Neural progenitor cell (in vitro differentiated cells): ENCODE data around the gene CRACR2A.

Source experiments
- EZH2 ChIP-seq: fragments of 200-600 bp; sonication (generic); IDR thresholded peaks from 2 replicates; pipeline ENCODE4 v1.6.1; 2017; ENCODE audit warnings: antibody characterized with exemption, mild to moderate bottlenecking, moderate library complexity
- EZH2phosphoT487 ChIP-seq: fragments of 200-600 bp; sonication (generic); IDR thresholded peaks from 2 replicates; pipeline ENCODE4 v1.6.1; 2017; ENCODE audit warnings: antibody characterized with exemption
- TF ChIP-seq, protein P1 (sequence below): fragments of 200-600 bp; sonication (generic); IDR thresholded peaks from 2 replicates; pipeline ENCODE4 v1.5.1; 2017; ENCODE audit warnings: antibody characterized with exemption, mild to moderate bottlenecking

DNA sequence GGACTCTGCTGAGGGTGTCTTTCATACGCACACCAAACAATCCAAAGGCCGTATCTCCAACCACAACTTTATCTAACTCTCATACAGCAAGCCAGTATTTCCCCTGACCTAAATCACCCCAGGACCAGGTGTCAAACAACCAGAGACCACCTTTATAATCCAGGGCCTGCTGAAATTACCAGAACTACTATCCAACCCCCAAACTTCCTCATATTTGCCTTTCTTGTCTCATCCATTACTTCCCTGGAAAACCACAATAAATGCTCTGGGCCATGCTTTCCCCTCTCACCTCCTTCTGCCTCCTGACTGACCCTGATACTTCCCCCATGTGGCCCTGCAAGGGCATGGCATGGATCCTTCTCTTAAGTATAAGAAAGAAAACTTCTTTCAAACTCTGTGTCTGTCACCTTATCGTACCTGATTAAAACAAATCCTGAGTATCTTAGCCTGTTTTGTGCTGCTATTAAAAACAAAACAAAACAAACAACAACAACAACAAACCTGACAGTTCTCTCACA is 44.7 kb upstream of the CRACR2A start:
- TF ChIP-seq, protein P1, sequence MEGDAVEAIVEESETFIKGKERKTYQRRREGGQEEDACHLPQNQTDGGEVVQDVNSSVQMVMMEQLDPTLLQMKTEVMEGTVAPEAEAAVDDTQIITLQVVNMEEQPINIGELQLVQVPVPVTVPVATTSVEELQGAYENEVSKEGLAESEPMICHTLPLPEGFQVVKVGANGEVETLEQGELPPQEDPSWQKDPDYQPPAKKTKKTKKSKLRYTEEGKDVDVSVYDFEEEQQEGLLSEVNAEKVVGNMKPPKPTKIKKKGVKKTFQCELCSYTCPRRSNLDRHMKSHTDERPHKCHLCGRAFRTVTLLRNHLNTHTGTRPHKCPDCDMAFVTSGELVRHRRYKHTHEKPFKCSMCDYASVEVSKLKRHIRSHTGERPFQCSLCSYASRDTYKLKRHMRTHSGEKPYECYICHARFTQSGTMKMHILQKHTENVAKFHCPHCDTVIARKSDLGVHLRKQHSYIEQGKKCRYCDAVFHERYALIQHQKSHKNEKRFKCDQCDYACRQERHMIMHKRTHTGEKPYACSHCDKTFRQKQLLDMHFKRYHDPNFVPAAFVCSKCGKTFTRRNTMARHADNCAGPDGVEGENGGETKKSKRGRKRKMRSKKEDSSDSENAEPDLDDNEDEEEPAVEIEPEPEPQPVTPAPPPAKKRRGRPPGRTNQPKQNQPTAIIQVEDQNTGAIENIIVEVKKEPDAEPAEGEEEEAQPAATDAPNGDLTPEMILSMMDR, result peak; percentile 23
- TF ChIP-seq EZH2 (no peak), EZH2phosphoT487 (no peak)
